GM18907 (cell line): ENCODE data around the gene STIMATE.
A peak's percentile ranks its signal among the peaks of the same experiment; 100 is the strongest.

ENCODE experiments used
- ATAC-seq: cut with Tn5 transposase; IDR thresholded peaks from one replicate; pipeline ENCODE4 v1.9.1; 2021; ENCODE audit warnings: mild to moderate bottlenecking, moderate library complexity; ENCODE audit not compliant: unreplicated experiment

Gene STIMATE

DNA sequence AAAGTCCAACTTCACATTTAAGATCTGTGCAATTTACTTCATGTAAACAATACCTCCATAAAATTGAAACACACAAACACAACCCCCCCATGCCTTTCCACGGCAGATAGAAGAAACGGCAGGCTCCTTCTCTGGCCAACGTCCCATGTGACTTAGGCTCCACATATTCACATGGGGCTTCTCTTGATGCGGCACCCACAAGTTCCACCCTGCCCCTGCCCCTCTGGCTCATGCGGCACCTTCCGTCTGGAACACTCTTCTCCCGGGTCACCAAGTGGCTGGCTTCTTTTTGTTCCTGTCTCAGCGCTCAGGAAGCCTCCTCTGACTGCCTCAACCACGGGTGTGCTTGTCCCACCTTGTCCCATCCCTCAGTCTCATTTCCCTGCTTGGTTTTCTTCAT, 25.6 kb downstream of the STIMATE start:
- ATAC-seq = no peak

DNA sequence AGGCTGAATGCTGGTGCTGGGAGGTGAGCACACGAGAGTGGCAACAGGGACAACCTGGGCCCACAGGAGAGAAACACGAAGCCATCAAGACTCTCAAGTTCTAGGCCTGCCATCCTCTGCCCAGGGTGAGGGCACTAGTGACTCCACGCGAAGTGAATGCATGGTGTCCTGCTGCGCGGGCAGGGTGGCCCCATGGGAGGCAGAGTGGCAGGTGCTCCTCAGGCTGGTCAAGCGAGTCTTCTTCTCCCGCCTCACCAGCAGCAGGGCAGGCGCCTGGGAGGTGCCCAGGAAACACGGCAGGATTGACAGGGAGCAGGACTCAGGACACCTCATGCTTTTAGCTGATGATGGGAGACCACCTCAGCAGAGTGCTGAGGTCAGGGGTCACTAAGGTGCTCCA, 26.9 kb downstream of the STIMATE start:
- no peak for ATAC-seq

DNA sequence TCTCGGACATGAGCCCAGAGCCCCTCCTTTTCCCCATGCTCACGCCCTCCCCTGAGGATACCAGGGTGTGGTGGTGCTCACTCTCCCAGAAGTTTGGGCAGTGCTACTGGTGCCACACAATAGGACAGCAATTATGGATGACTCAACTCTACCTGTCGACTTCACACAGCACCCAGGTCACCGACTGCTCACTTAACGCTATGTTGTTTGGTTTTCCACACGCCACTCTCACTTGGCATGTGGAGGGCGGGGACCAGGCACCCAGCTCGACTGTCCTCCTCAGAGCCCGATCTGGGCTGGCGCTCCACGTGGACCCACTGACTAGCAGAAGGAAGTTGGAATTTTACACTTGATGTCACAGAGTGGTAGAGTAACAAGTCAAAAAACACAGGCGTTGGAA, 30.9 kb downstream of the STIMATE start:
- ATAC-seq = no peak

DNA sequence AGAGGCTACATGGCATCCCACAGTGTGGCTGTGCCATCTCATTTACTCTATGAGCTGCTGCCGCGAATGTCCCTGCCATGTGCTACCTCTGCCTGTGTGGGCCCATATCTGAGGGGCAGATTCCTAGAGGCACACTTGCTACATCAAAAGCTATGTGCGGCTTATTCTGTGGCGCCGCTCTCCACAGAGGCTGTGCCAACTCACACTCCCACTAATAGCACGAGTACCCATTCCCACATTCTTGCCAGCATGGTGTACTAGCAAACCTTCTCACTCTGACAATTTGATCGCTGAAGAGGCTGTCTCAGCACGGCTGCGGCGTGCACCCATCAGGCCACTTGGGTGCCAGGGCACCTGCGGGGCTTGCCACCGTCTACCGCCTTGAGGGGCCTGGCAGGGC, 31.4 kb downstream of the STIMATE start:
- no peak for ATAC-seq

DNA sequence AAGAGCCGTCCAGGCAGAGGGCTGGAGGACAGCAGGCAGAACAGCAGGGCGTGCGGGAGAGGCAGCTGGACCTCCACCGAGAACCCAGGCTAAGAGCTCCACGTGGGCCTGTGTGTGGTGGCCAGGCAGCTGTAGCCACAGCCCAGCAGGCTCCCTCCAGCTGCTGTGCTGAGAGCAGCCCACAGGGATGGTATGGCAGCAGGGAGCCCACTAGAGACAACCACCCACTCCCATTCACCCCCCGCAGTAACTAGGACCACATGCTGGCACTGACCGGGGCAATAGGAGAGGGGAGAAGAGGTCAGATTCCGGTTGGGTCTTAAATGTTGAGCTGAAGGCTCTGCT, 37.0 kb downstream of the STIMATE start:
- ATAC-seq = no peak

DNA sequence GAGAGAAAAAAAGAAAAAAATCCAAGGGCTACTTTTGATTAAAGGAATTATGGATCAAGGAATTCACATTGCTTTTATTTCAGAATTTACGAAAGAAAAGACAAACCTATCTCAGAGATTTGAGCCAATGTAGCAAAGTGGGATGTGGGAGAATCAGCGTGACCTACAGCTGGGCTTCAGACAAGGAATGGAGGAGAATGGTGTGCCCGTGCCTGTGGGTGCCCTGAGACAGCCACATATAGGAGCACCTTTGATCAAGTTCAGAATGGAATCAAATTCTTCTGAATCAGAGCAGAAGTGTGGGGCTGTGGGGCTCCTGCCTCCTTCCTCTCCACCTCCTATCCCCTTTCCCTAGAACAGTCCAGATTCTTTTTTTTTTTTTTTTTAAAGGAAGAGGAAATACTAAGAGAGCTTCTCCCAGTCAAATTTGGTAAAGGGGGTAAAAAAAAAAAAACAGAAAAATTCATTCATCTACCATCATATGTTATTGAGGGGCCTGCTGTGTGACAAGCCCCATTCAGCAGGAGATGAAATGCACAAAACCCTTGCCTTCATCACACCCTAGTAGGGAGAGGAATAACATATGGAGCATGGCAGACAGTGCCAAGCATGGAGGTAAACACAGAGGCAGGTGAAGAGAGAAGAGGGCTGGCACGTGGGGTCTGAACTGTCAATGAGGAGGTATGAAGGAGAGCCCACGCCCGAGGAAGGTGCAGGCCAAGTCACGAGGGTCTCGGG, 37.5 kb downstream of the STIMATE start:
- ATAC-seq = no peak

DNA sequence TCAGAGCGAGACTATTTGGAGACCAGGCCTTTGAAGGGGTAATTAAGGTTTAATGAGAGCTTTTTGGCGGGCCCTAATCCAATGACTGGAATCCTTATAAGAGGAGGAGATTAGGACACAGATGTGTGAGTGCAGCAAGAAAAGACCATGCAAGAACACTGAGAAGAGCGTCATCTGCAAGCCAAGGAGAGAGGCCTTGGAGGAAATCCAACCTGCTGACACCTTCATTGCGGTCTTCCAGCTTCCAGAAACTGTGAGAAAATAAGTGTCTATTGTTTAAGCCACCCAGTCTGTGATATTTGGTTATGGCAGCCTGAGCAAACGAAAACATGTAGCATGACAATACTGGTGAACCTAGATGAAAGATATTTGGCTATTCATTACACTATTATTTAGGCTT, 39.5 kb downstream of the STIMATE start:
- no peak for ATAC-seq

DNA sequence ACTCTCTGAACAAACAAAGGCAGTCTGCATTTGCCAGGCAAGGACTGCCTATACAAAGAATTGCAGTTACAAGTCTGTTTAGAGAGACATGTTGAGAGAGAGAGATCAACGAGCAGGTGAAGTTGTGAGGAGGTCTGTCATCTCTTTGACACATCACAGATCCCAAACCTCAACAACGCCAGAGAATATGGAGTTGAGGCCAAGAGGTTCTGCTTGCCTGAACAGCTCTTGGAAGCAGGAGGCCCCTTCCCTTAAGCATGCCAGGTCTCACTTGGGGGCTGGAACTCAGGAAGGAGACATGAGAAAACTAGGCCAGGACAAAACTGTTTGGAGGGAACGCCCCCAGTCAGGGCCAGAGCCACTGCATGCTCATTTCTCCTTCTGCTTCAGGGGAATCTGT, 40.2 kb downstream of the STIMATE start:
- ATAC-seq = no peak

DNA sequence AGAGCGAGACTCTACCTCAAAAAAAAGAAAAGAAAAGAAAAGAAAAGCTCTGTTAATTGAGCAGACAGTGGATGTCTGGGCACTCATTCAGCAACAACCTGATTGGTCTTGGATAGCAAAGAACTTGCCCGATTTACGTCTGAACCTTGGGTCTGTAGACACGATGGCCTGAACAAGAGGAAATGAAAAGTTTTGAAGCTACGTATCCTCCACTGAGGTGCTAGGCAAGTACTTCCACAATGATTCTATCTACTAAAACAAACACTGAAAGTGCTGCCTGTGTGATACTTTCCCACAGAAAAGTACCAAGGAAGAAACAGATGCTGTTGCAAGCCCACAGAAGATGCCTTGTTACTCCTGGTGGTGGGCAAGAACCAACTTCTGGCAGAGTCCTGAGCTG, 40.7 kb downstream of the STIMATE start:
- peak; percentile 56 for ATAC-seq

DNA sequence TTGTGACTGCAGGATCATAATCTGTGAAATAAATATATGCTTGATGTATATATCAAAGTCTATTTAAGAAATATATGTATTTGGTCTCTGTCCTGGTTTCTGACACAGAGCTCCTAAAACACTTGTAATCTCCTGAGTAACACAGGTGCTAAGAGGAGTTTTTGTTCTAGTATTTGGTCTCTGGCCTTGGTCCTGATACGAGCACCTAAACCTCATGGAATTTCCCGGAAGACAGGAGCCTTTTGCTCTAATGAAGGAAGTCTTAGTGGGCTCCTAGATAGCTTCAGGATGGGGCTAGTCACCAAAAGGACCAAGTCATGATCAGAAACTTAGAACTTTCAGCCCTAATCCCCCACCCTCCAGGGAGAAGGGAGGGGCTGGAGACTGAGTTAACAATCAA, 43.3 kb downstream of the STIMATE start:
- no peak for ATAC-seq

DNA sequence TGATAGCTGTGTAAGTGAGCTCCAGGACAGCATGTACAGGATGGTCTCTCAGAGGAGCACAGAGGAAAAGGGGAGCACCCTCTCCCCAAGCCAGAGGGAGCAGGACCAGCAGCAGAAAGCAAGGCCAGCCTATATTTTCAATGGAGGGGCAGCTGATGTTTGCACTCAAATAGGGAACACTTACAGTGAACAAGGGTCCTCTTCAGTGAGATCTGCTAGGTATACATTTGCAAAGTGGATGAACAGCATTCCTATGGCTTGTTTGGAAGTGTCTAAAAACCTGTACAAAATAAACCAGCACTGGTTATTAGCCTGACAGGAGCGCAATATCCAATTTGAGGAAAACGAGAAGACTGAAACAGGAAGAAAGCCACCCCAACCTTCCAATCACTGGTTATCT, 44.9 kb downstream of the STIMATE start:
- no peak for ATAC-seq

DNA sequence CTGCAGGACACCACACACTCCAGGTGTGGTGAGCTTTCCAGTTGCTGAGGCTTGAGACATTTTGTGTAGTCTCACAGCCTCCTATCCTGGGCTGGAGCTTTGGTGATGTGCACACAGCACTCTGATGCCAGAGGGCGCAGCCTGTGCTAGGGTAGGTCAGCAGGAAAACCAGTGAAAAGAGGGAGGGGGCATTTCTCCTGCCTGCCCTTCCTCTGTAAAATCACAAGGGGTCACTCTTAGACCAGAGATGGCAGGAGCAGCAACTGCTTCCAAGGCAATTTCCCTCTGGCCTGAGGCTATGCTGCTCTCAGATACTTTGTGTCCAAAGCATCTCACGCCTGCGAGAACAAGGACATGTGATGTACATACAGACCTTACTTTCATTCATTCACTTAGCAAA, 46.0 kb downstream of the STIMATE start:
- no peak for ATAC-seq

DNA sequence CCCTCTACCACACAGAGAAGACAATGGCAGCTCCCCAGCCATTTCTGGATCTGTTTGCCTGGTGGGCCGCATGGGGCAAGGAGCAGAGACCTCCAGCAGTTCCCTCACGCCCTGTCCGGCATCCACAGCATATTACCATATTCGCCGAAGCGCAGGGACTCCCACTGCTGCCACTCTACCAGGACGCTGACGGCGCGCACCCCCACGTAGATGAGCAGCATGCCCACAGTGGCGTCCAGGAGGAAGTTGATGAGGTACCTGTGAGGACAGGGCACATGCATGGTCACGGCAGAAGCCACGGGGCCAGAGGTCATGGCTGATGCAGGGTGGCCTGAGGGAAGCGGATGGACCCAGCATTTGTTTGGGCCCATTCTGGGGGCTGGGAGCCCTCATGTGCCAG, 47.7 kb downstream of the STIMATE start:
- no peak for ATAC-seq

DNA sequence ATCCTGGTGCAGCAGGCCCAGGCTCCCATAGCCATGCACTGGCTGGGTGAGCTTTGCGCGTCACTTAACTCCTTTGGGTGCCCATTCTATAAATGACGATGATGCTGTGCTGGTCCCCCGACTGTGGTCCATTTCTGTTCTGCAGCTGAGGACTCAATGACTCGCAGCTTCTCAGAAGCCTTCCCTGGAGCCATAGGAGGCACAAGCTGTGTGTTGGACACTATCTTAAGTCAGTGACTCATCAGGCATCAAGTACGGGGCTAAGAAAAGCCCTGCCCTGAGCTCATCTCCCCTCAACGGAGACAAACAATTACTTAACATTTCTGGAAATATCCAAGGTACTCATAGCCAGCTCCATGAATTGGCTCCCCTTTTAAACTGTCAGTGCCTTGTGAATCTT, 48.7 kb downstream of the STIMATE start:
- ATAC-seq = no peak

DNA sequence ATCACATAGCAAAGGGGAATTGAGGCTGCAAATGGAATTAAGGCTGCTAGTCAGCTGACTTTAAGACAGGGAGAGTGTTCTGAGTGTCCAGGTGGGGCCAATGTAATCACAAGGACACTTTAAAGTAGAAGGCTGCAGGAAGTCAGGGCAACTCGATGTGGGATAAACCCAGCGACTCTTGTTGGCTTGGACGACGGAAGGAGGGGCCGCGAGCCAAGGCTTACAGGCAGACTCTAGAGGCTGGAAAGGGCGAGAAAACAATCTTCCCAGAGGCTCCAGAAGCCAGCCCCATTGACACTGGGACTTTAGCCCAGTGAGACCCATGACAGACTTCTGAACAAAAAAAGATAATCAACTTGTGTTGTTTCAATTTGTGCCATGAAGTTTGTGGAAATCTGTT, 49.6 kb downstream of the STIMATE start:
- ATAC-seq = no peak

DNA sequence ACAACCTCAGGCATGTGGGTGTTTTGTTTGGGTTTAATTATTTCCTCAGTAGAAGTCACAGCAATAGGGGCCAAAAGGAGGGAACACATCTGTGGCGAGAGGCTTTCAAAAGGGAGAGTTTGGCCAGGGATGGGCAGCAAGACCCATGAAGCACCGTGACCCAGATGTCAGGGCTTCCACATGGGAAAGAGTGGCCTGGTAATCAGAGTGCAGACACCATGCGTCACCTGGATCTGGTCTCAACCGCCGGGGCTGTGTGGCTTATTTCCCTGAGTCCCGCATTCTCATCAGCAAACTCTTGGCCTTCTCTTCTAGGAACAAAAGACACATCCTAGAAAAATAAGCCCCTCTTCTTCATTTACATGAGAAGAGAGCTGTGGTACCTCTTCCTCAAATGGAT, 50.1 kb downstream of the STIMATE start:
- no peak for ATAC-seq

DNA sequence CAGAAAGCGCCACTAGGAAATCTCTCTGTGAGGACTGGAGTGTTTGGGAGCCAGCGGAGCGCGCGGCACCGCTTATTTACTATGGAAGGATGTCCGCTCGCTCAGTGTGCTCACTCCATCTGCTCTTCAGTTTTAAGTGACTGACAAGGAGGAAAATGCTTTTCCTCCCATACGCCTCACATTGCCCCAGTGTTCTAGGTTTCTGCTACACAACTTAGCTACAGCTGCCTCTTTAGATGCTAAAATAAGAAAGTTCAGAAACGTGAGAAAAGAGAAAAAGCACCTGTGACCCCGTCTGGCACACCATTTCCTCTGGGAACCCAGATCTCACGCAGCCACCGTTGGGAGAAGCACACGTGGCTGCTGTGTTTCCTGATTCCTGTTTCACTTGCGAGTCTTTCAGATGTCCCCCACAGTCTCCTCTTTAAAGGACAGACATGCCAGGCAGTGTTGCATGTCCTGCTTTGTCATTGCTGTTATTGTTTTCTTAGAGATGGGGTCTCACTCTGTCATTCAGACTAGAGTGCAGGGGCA, 50.8 kb downstream of the STIMATE start:
- no peak for ATAC-seq

DNA sequence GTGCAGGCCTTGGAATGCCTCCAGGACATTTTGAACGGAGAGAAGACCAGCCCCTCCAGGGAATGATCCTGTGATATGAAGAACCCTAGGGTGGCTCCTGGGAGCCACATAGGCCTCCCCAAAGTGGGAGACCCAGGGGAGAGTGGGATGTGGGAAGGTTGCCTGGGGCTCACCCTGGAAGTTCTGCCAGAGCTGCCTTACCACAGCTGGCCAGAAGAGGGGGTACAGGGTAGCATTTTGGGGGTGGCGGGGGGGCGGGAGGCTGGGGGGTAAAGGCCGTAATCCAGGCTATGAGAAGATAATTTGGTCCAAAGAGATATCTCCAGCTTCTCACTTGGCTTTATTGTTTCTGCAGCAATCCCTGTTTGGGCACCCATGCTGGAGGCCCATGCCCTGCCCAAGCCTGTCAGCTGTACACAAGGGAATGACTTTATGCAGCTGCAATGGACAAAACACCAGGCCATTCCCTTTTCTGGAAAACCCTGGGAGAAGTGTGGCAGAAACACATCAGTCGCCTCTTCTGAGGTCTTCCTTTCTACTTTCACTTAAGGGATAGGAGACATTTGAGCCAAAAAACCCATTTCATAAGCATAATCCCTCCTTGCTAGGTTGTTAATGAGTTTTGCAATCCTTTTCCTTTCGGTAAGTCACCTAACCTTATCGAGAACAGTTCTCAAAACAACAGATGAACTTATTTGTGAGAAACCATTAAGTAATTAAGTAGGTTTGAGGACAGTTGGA, 51.5 kb downstream of the STIMATE start:
- no peak for ATAC-seq

DNA sequence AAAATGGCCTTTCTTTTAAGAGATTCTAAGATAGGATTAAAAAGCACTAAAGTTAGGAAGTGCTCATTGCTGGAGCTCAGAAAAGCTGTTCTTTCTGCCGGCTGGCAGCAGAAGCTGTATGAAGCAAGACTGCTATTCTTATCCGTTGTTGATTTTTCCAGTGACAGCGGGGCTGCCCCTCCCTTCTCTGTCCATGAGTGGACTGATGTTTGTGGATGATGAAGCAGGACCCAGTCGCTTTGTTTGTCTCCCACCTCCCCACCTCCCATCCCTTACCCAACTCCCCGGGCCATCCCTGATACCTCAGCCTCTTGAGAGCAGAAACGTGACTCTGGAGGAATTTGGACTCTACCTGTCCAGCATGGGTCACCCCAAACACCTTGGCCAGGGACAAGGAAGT, 52.2 kb downstream of the STIMATE start:
- ATAC-seq = no peak

DNA sequence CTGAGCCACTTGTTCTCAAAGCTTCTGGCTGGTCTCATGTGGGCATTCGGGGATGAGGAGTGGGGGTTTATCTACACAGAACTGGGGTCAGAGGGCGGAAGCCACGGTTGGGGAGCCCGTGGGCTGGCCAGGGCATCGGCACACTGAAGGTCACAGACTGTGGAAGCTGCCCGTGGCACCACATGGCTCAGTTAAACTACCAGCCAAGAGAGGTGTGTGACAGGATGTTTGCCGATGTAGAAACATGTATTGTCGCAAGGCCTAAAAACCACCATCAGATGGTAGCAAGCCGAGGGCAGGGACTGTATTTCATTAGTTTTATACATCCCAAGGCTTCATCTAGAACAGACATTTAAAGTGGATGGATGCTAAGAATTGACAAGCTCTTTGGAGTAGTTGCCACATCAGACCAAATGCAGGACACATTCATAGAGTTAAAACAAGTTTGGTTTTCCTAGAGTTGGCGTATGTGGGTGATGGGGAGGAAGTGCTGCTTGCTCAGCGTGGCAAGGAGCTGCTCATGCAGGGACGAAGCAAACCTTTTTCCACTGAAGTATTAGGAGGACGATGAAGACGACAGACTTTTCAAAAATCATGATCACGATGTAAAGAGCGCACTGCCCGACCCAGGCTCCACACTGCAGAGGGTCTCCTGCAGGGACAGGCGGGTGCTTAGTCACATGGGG, 52.9 kb downstream of the STIMATE start:
- ATAC-seq = no peak

DNA sequence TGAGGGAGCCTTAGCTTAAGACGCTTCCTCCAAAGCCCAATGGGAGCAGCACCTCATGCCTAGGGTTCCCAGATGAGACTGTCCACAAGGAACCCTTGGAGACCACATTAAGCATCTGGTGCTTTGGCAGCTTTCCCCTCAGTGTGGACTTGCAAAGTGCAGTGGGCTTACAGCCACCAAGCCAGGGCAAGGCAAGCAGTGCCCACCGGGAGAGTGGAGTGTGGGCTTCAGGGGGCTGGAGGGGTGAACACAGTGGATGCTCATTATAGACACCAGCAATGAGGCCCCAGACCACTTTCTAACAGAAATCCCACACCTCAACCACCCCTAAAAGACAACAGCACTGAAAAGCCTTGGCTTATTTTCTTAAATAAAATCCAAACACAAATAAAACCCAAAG, 53.5 kb downstream of the STIMATE start:
- ATAC-seq = no peak
